SK-N-SH (cell line): ENCODE data around the gene CAP2. TPM values are rescaled to one million over a fixed set of nuclear protein-coding genes. Genes with fewer than 3 reads are reported as not detected.

Source experiments
- CTCF ChIA-PET: fragments of 300-600, 350-600 bp; formaldehyde crosslinking; extraction: SDS; loops from one replicate; lab custom pipeline; 2021; lab: Yijun Ruan, JAX
- POLR2A ChIA-PET: fragments of 350-600 bp; sonication (Branson Sonifier 250); formaldehyde crosslinking; extraction: SDS; loops from one replicate; lab custom pipeline; 2020; ENCODE audit warnings: antibody characterized with exemption, inconsistent platforms; lab: Yijun Ruan, JAX
- DNase-seq: peaks from one replicate; pipeline ENCODE4 v3.0.0; 2012
- H2AFZ ChIP-seq: fragments of 200-600 bp; sonication (generic); 2 replicates; pipeline ENCODE4 v1.8.1; 2016; ENCODE audit warnings: antibody characterized with exemption, mild to moderate bottlenecking, low read depth
- H3F3A ChIP-seq: fragments of 200-600 bp; sonication (generic); replicated peaks from 2 replicates; pipeline ENCODE3; 2016; ENCODE audit warnings: antibody characterized with exemption, mild to moderate bottlenecking; ENCODE audit not compliant: insufficient read depth
- H3K27ac ChIP-seq, 2 experiments: fragments of 200-500 bp in 1 of 2; fragments of 200-600 bp in 1 of 2; sonication (Bioruptor generic) in 1 of 2; sonication (generic), shearing (Covaris generic) in 1 of 2; 2 replicates each; pipeline versions ENCODE4 v1.5.1 to v1.6.1; 2014 to 2016; ENCODE audit warnings: low read depth in 2 of 2, inconsistent platforms in 1 of 2, low read length in 1 of 2, mild to moderate bottlenecking in 1 of 2, mixed read lengths in 1 of 2
- H3K27me3 ChIP-seq: fragments of 200-600 bp; sonication (generic), shearing (Covaris generic); 2 replicates; pipeline ENCODE4 v1.6.1; 2016; ENCODE audit warnings: mixed run types; ENCODE audit not compliant: insufficient read depth
- H3K36me3 ChIP-seq, 2 experiments: fragments of 200-500 bp in 1 of 2; fragments of 200-600 bp in 1 of 2; sonication (Bioruptor generic) in 1 of 2; sonication (generic) in 1 of 2; replicated peaks in 1 of 2; 2 replicates each; pipeline versions ENCODE3 to v1.5.1; 2014 to 2016; ENCODE audit warnings: low read length in 1 of 2, mild to moderate bottlenecking in 1 of 2; ENCODE audit not compliant: insufficient read depth in 2 of 2, control insufficient read depth in 1 of 2
- H3K4me1 ChIP-seq, 2 experiments: fragments of 200-500 bp in 1 of 2; fragments of 200-600 bp in 1 of 2; sonication (Bioruptor generic) in 1 of 2; sonication (generic), shearing (Covaris generic) in 1 of 2; 2 replicates each; pipeline versions ENCODE4 v1.5.1 to v1.6.1; 2014 to 2016; ENCODE audit warnings: low read depth in 1 of 2, low read length in 1 of 2, mixed run types in 1 of 2; ENCODE audit not compliant: insufficient read depth in 2 of 2, control insufficient read depth in 1 of 2
- H3K4me2 ChIP-seq: fragments of 200-600 bp; sonication (generic), shearing (Covaris generic); 2 replicates; pipeline ENCODE4 v1.6.1; 2017; ENCODE audit warnings: mixed run types
- H3K4me3 ChIP-seq, 2 experiments: fragments of 200-500 bp in 1 of 2; fragments of 200-600 bp in 1 of 2; sonication (Bioruptor generic) in 1 of 2; sonication (generic), shearing (Covaris generic) in 1 of 2; 2 replicates each; pipeline versions ENCODE4 v1.5.1 to v1.8.1; 2014 to 2016; ENCODE audit warnings: low read depth in 2 of 2, inconsistent platforms in 1 of 2, low read length in 1 of 2, mild to moderate bottlenecking in 1 of 2, mixed read lengths in 1 of 2, moderate library complexity in 1 of 2
- H3K79me2 ChIP-seq: fragments of 200-600 bp; sonication (generic); 2 replicates; pipeline ENCODE4 v1.8.1; 2017; ENCODE audit warnings: mild to moderate bottlenecking; ENCODE audit not compliant: insufficient read depth
- H3K9ac ChIP-seq: fragments of 200-600 bp; sonication (generic); 2 replicates; pipeline ENCODE4 v1.6.1; 2017; ENCODE audit warnings: mixed run types
- H3K9me2 ChIP-seq: fragments of 200-600 bp; sonication (generic); 2 replicates; pipeline ENCODE4 v1.6.1; 2017; ENCODE audit warnings: mixed run types
- H3K9me3 ChIP-seq: fragments of 200-600 bp; sonication (generic); 2 replicates; pipeline ENCODE4 v1.6.1; 2017; ENCODE audit warnings: mixed run types, mild to moderate bottlenecking, moderate library complexity
- H4K20me1 ChIP-seq: fragments of 200-600 bp; sonication (generic); 2 replicates; pipeline ENCODE4 v1.6.1; 2017; ENCODE audit warnings: mild to moderate bottlenecking, mixed run types; ENCODE audit not compliant: insufficient read depth
- ELF1 ChIP-seq: IDR thresholded peaks from 2 replicates; pipeline ENCODE4 v1.4.0; 2012
- FOSL2 ChIP-seq: IDR thresholded peaks from 2 replicates; pipeline ENCODE4 v1.4.0; 2012; ENCODE audit warnings: low read depth, mild to moderate bottlenecking, moderate library complexity, borderline replicate concordance
- FOXM1 ChIP-seq: IDR thresholded peaks from 2 replicates; pipeline ENCODE4 v1.4.0; 2012; ENCODE audit warnings: low read depth, mild to moderate bottlenecking
- MEF2A ChIP-seq: IDR thresholded peaks from 2 replicates; pipeline ENCODE4 v1.4.0; 2012; ENCODE audit warnings: low read depth, borderline replicate concordance
- NRF1 ChIP-seq: IDR thresholded peaks from 2 replicates; pipeline ENCODE4 v1.6.1; 2012; ENCODE audit warnings: low read depth, mild to moderate bottlenecking, low read length
- RAD21 ChIP-seq: IDR thresholded peaks from 2 replicates; pipeline ENCODE4 v1.6.1; 2012; ENCODE audit warnings: mild to moderate bottlenecking, low read length
- RCOR1 ChIP-seq: fragments of 150-350 bp; IDR thresholded peaks from 2 replicates; pipeline ENCODE4 v1.6.1; 2017; ENCODE audit warnings: antibody characterized with exemption, low read length
- RFX5 ChIP-seq: IDR thresholded peaks from 2 replicates; pipeline ENCODE4 v1.6.1; 2012; ENCODE audit warnings: mild to moderate bottlenecking, improper control_type of control experiment, low read length
- RXRA ChIP-seq: IDR thresholded peaks from 2 replicates; pipeline ENCODE4 v1.4.0; 2012; ENCODE audit warnings: low read depth, mild to moderate bottlenecking, borderline replicate concordance
- SIN3A ChIP-seq: IDR thresholded peaks from 2 replicates; pipeline ENCODE4 v1.6.1; 2012; ENCODE audit warnings: low read depth, mild to moderate bottlenecking, low read length, moderate library complexity, borderline replicate concordance
- SMC3 ChIP-seq: IDR thresholded peaks from 2 replicates; pipeline ENCODE4 v1.6.1; 2012; ENCODE audit warnings: low read depth, low read length, improper control_type of control experiment
- TCF12 ChIP-seq: IDR thresholded peaks from 2 replicates; pipeline ENCODE4 v1.4.0; 2012
- TEAD4 ChIP-seq: IDR thresholded peaks from 2 replicates; pipeline ENCODE4 v1.4.0; 2012; ENCODE audit warnings: mild to moderate bottlenecking, borderline replicate concordance; ENCODE audit not compliant: insufficient read depth
- ZBTB33 ChIP-seq: IDR thresholded peaks from 2 replicates; pipeline ENCODE4 v1.4.0; 2012; ENCODE audit warnings: low read depth, borderline replicate concordance
- WGBS: methylation state at CpG from one replicate; pipeline ENCODE4 v1.1.6; 2017; ENCODE audit warnings: low lambda C conversion rate; 5-methylcytosine and 5-hydroxymethylcytosine counted together
- polyA plus RNA-seq, 3 experiments: library from polyadenylated mRNA; depleted of rRNA; stranded (reverse); fragments of >200 nt; gene quantifications; 2 replicates each; pipeline ENCODE4 v1.2.3, GENCODE V29; 2012

The CAP2 gene
- polyA plus RNA-seq, 1 of the 3 experiments (the other 2 are of a cell fraction): 8.5 TPM

GRCh38 chr6:17405944-17406245 is 12.5 kb downstream of the CAP2 start:
- Histone ChIP-seq H3K9ac (no peak overlapping the region), H4K20me1 (no peaks in the 10 kb centered on the region), H3K4me3 (no peak overlapping the region), H3K36me3 (no peaks in the 10 kb centered on the region), H3K27ac (no peak overlapping the region), H3F3A (no peaks in the 10 kb centered on the region), H3K4me2 (no peak overlapping the region), H3K27me3 (no peaks in the 10 kb centered on the region), H3K9me3 (no peaks in the 10 kb centered on the region), H3K9me2 (no peaks in the 10 kb centered on the region), H3K79me2 (peaks cover 41% of the 10 kb centered on the region), H2AFZ (no peak overlapping the region), H3K4me1 (no peaks in the 10 kb centered on the region)
- 90% methylated on average over 8 of the region's 8 CpGs for WGBS
- POLR2A ChIA-PET: no interaction called here
- CTCF ChIA-PET: no interaction called here
- no peak for DNase-seq
- TF ChIP-seq FOXM1 (no peak), NRF1 (no peak), MEF2A (no peak), TEAD4 (no peak), ELF1 (no peak), TCF12 (no peak)

GRCh38 chr6:17408081-17408480 is 14.7 kb downstream of the CAP2 start:
- no peaks in the 10 kb centered on the region for H3K9me2 ChIP-seq
- no peaks in the 10 kb centered on the region for H3K27me3 ChIP-seq
- ChIA-PET POLR2A (no interaction called here), CTCF (no interaction called here)
- H3K36me3 ChIP-seq: no peaks in the 10 kb centered on the region
- H3K79me2 ChIP-seq: peaks cover 40% of the 10 kb centered on the region
- H3K4me3 ChIP-seq: no peak overlapping the region
- no peaks in the 10 kb centered on the region for H3K4me1 ChIP-seq
- no peak overlapping the region for H3K9ac ChIP-seq
- no peaks in the 10 kb centered on the region for H3K9me3 ChIP-seq
- H2AFZ ChIP-seq: no peak overlapping the region
- H3K27ac ChIP-seq: no peak overlapping the region
- H3K4me2 ChIP-seq: no peak overlapping the region
- no peaks in the 10 kb centered on the region for H4K20me1 ChIP-seq
- no peak for DNase-seq
- TF ChIP-seq RXRA: no peak
- TF ChIP-seq SIN3A: no peak
- WGBS: 71% methylated on average over 3 of the region's 4 CpGs
- H3F3A ChIP-seq: peaks cover 3% of the 10 kb centered on the region

GRCh38 chr6:17410281-17410680 is 16.9 kb downstream of the CAP2 start:
- POLR2A ChIA-PET: no interaction called here
- Histone ChIP-seq H3K4me2 (no peak overlapping the region), H3K27ac (no peak overlapping the region), H3K4me3 (no peak overlapping the region), H3K9ac (no peak overlapping the region), H3K4me1 (peaks cover 0 to 5% of the 10 kb centered on the region in 2 experiments; a peak in 1 of 4 replicates), H2AFZ (no peak overlapping the region), H4K20me1 (no peaks in the 10 kb centered on the region), H3K9me3 (no peaks in the 10 kb centered on the region), H3K79me2 (peaks cover 54% of the 10 kb centered on the region), H3F3A (peaks cover 13% of the 10 kb centered on the region), H3K36me3 (no peaks in the 10 kb centered on the region), H3K27me3 (no peaks in the 10 kb centered on the region), H3K9me2 (no peaks in the 10 kb centered on the region)
- no peak for DNase-seq
- 89% methylated on average over 4 of the region's 4 CpGs for WGBS
- CTCF ChIA-PET: no interaction called here
- no peak for TF ChIP-seq ELF1
- no peak for TF ChIP-seq NRF1
- TF ChIP-seq SMC3: no peak
- no peak for TF ChIP-seq ZBTB33
- TF ChIP-seq FOSL2: no peak
- no peak for TF ChIP-seq RCOR1
- no peak for TF ChIP-seq RAD21
- no peak for TF ChIP-seq TCF12
- TF ChIP-seq RFX5: no peak
